ENCODE data around the gene CTNS. TPM values are rescaled to one million over a fixed set of nuclear protein-coding genes. Genes with fewer than 3 reads are reported as not detected.

Gene CTNS
- total RNA-seq, 6 experiments from 2014 or later: 6.7 to 30.3 (median 9.4) TPM

DNA sequence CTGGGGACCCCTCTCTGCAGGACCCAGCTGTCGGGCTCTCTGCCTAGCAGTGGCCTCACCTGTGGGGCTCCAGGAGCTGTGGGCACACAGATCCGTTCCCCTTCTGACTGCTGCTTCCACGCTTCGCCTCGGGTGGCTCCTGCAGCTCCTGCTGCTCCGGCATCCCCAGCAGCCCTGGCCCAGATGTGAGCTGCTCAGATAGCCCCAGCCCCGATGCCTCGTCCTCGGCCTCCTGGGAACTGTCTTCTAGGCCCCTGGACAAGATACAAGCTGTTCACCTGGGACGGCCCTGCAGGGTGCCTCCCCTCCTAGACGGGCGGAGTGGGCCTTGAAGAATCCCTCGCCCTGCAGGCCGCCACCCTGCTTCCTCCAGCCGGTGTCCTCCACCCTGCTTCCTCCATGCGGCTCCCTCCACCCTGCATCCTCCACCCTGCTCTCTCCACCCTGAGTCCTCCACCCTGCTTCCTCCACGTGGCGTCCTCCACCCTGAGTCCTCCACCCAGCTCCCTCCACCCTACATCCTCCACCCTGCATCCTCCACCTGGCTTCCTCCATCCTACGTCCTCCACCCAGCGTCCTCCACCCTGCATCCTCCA lies 43.1 kb downstream of the CTNS start:
- no peak for TF ChIP-seq CTCF (IDR thresholded peaks at IDR 0.05)
- TF ChIP-seq POLR2A (IDR thresholded peaks at IDR 0.05): no peak
- Histone ChIP-seq H3K4me3 (no peak overlapping the region), H3K4me1 (no peaks in the 10 kb centered on the region), H3K36me3 (no peaks in the 10 kb centered on the region), H3K9me3 (no peaks in the 10 kb centered on the region), H3K27me3 (no peaks in the 10 kb centered on the region), H3K27ac (no peak overlapping the region)
- ATAC-seq: no peak
- no peak for DNase-seq
- intact Hi-C loops (cut with DNase I): no loop called here
- WGBS (ENCODE audit: insufficient coverage, low coverage, low lambda C conversion rate, missing lambda C conversion rate): 69% methylated on average over 10 of the region's 20 CpGs

GRCh38 chr17:3681057-3681456 lies 44.5 kb downstream of the CTNS start:
- TF ChIP-seq CTCF (IDR thresholded peaks at IDR 0.05): no peak
- TF ChIP-seq POLR2A (IDR thresholded peaks at IDR 0.05): no peak
- H3K4me1 ChIP-seq: no peaks in the 10 kb centered on the region

DNA sequence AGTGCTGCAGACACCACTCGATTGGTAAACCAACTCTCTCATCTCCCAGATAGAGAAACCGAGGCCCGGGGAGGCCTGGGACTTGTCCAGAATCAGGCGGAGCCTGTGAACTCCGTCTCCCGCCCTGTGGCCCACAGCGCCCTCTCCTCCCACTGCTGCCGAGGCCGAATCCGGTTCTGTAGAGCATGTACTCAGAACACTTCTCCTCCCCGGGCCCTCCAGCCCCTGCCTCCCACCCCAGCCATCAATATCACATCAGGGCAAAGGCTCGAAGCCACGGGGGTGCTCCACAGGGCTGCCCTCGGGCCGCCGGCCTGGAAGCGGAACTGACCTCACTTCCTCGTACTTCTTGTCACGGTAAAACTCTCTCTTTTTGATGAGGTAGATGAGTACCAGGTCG lies 45.0 kb downstream of the CTNS start:
- intact Hi-C loops (cut with DNase I): no loop called here
- Histone ChIP-seq H3K36me3 (no peaks in the 10 kb centered on the region), H3K27me3 (no peaks in the 10 kb centered on the region), H3K9me3 (no peaks in the 10 kb centered on the region), H3K4me3 (no peak overlapping the region), H3K4me1 (no peaks in the 10 kb centered on the region), H3K27ac (no peak overlapping the region)
- 35% methylated on average over 10 of the region's 20 CpGs for WGBS (ENCODE audit: insufficient coverage, low coverage, low lambda C conversion rate, missing lambda C conversion rate)
- no peak for ATAC-seq
- TF ChIP-seq CTCF (IDR thresholded peaks at IDR 0.05): no peak
- TF ChIP-seq POLR2A (IDR thresholded peaks at IDR 0.05): no peak
- no peak for DNase-seq

More at GRCh38 chr17:3681057-3681456, 44.5 kb downstream of the CTNS start:
- 63% methylated on average over 8 of the region's 12 CpGs for WGBS (ENCODE audit: insufficient coverage, low coverage, low lambda C conversion rate, missing lambda C conversion rate)
- no peak overlapping the region for H3K4me3 ChIP-seq
- ATAC-seq: no peak
- no peak overlapping the region for H3K27ac ChIP-seq
- no peaks in the 10 kb centered on the region for H3K9me3 ChIP-seq
- intact Hi-C loops (cut with DNase I): no loop called here
- DNase-seq: no peak
- H3K36me3 ChIP-seq: no peaks in the 10 kb centered on the region
- H3K27me3 ChIP-seq: no peaks in the 10 kb centered on the region

DNA sequence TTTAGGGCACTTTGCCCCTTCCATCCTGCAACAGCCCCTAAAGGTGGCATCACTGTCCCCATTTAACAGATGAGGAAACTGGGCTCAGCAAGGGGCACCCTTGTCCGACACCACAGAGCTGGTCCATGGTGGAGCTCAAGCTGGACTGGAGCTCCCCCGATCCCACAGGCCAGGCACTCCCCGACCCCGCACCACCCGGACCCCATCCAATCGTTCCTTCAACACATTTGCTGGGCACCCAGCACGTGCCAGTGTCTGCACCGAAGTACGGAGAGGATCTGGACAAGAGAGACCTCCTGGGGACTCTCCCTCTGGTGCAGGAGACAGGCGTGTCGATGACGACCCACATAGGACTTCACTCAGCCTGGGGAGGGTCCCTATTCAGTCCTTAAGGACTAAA lies 45.5 kb downstream of the CTNS start:
- no peak overlapping the region for H3K4me3 ChIP-seq
- ATAC-seq: no peak
- intact Hi-C loops (cut with DNase I): no loop called here
- no peaks in the 10 kb centered on the region for H3K4me1 ChIP-seq
- no peaks in the 10 kb centered on the region for H3K36me3 ChIP-seq
- H3K27ac ChIP-seq: no peak overlapping the region
- no peaks in the 10 kb centered on the region for H3K27me3 ChIP-seq
- WGBS (ENCODE audit: insufficient coverage, low coverage, low lambda C conversion rate, missing lambda C conversion rate): 68% methylated on average over 4 of the region's 12 CpGs
- DNase-seq: no peak
- TF ChIP-seq POLR2A (IDR thresholded peaks at IDR 0.05) (no peak), CTCF (IDR thresholded peaks at IDR 0.05) (no peak)
- H3K9me3 ChIP-seq: no peaks in the 10 kb centered on the region
